HepG2 (cell line): ENCODE measurements around the gene TNNI3K. TPM values are rescaled to one million over a fixed set of nuclear protein-coding genes. Genes with fewer than 3 reads are reported as not detected.

Experiments
- polyA plus RNA-seq, 8 experiments: library from polyadenylated mRNA; depleted of rRNA in 3 of 8; stranded (reverse) in 7 of 8; unstranded in 1 of 8; fragments of >200 nt; fragmentation: Illumina TruSeq in 4 of 8; extraction: Trizol in 4 of 8; gene quantifications; 2 replicates each; pipeline versions ENCODE4 v1.2.1 to v1.2.3, GENCODE V29; 2011 to 2016; ENCODE audit warnings: low read depth in 4 of 8, missing spikeins in 1 of 8, mixed read lengths in 1 of 8; ENCODE audit not compliant: insufficient read depth in 1 of 8
- total RNA-seq, 5 experiments: library from RNA; depleted of rRNA; stranded (reverse); fragments of >200 nt; fragmentation: Illumina TruSeq; extraction: Trizol; gene quantifications; 2 replicates each; pipeline ENCODE4 v1.2.3, GENCODE V29; 2016; ENCODE audit warnings: low read depth in 1 of 5

The TNNI3K gene
- total and polyA plus RNA-seq, 2 of the 13 experiments (the other 11 are each of a cell fraction or from before 2014, with no cell fraction given): 1.1 TPM; not detected in 1

Other genes starting within 250 kb of the TNNI3K start
- gene LRRIQ3, start 37.2 kb upstream of the TNNI3K start, total RNA-seq (2016; rRNA removed; fragmentation: Illumina TruSeq; extraction: Trizol): 1.2 and 1.3 TPM in 2 replicates
- gene LRRIQ3, start 37.2 kb upstream of the TNNI3K start, polyA plus RNA-seq (2011; rRNA removed): 0.55 and 1.1 TPM in 2 replicates
- 9.8 and 16.2 TPM in 2 replicates for gene FPGT, start 37.1 kb upstream of the TNNI3K start, total RNA-seq (2016; rRNA removed; fragmentation: Illumina TruSeq; extraction: Trizol)
- 3.5 and 4.3 TPM in 2 replicates for gene FPGT, start 37.1 kb upstream of the TNNI3K start, polyA plus RNA-seq (2011; rRNA removed)